Psoas muscle (tissue), 8 donors: ENCODE measurements around the gene A4GALT. TPM values are rescaled to one million over a fixed set of nuclear protein-coding genes. Genes with fewer than 3 reads are reported as not detected.

Experiments
- ATAC-seq, 4 donors: fragments of 200-7000 bp; cut with Tn5 transposase; one replicate each; pipeline ENCODE4 v1.9.1; 2020; ENCODE audit warnings: moderate library complexity in 3 of 4, mild to moderate bottlenecking in 2 of 4
- DNase-seq, 2 donors: peaks; one replicate each; pipeline ENCODE4 v3.0.0-alpha.2; 2020
- H3K27ac ChIP-seq: fragments of 200-600 bp; one replicate; pipeline ENCODE4 v1.8.0; 2022
- H3K27me3 ChIP-seq, 3 donors: fragments of 200-600 bp in 1 of 3; one replicate each; pipeline versions ENCODE4 v1.6.1 to v1.8.0; 2013 to 2022; ENCODE audit warnings: low read length in 2 of 3, mild to moderate bottlenecking in 2 of 3, moderate library complexity in 1 of 3; ENCODE audit not compliant: insufficient read depth in 3 of 3
- H3K36me3 ChIP-seq, 2 donors: fragments of 200-600 bp in 1 of 2; one replicate each; pipeline versions ENCODE4 v1.6.1 to v1.8.0; 2013 to 2022; ENCODE audit warnings: low read depth in 1 of 2, mild to moderate bottlenecking in 1 of 2, moderate library complexity in 1 of 2; ENCODE audit not compliant: insufficient read depth in 1 of 2
- H3K4me1 ChIP-seq: fragments of 200-600 bp; one replicate; pipeline ENCODE4 v1.8.0; 2022
- H3K4me3 ChIP-seq: fragments of 200-600 bp; one replicate; pipeline ENCODE4 v1.8.0; 2022; ENCODE audit warnings: mild to moderate bottlenecking
- H3K9me3 ChIP-seq: fragments of 200-600 bp; one replicate; pipeline ENCODE4 v1.8.0; 2022
- WGBS, 3 donors: extraction: QIAGEN DNeasy Blood & Tissue Kit; methylation state at CpG; one replicate each; pipeline versions ENCODE4 v1.1.6 to v1.1.7; 2013; 5-methylcytosine and 5-hydroxymethylcytosine counted together
- intact Hi-C, 2 donors: fragments of 100-400 bp; cut with DNase I; formaldehyde crosslinking; loops; one replicate each; pipeline versions ENCODE4 v1.11.0 to v1.14.2; 2022
- polyA plus RNA-seq, 3 donors: library from polyadenylated mRNA; stranded (reverse); fragments of 200-250 nt; gene quantifications; one replicate each; pipeline ENCODE4 v1.2.3, GENCODE V29; 2013
- total RNA-seq, 4 donors: library from RNA; stranded (reverse); fragmentation: NEBNext Ultra II Directional in 2 of 4; extraction: Animal tissue kit (Norgen Biotek cat#: 25700) in 2 of 4; gene quantifications; one replicate each; pipeline versions ENCODE4 v1.2.1 to v1.2.4, GENCODE V29; 2021 to 2023
- TF ChIP-seq, protein P1 (sequence below): fragments of 200-600 bp; IDR thresholded peaks from one replicate; pipeline ENCODE4 v1.8.0; 2022; ENCODE audit warnings: antibody characterized with exemption
- donor health status: healthy with polysubstance abuse.
- donor health status: DM: no; HTN: no; CAD: no; lungs with moderate emphysema.
- donor health status: Bipolar disorder and iron deficiency.
- donor health status: healthy.
- donor health status: DM: yes; HTN: yes; CAD: no.
- donor health status: DM: no; HTN: no; CAD: no.
- donor health status: DM: no; HTN: no; CAD: no.
- donor health status: DM: yes; HTN: yes; CAD: no.

The A4GALT gene
- total and polyA plus RNA-seq, 7 donors, result 6.5 to 28.8 (median 15.2) TPM

DNA sequence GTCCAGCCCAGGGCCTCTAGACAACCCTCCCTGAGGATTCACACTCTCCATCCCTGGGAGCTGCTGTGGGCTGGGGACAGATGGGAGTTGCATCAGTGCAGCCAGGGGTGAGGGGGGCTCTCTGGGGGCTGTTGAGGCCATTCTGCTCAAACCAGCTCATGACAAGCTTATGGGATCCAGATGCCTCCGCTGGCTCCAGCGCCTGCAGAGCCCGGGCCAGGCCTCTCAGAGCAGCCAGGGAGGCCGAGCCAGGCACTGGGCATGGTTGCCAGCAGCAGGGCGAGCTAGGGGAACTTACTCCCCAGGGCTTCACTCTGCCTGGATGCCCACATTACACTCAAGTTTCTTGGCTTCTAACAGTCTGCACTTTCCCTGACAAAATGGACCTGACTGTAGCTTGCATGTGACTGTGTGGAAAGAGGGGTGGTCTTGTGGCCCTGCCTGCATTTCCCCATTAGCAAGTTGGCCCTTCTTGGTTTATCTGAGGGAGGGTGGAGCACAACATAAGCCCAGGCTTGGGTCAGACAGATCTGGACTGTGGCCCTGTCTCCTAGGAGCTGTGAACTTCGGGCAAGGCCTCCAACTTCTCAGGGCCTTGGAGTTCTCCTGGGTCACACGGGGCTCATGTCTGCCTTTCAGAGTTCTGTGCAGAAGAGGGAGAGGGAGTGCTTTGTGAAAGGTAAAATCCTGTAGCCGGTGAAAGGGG lies 36.9 kb downstream of the A4GALT start:
- DNase-seq (peak; percentile 76 to 86), ATAC-seq (peak in 2 of 4 donors; percentile 5 to 23)
- 11 to 35% (median 21%) methylated on average over 8 of the region's 8 CpGs for WGBS, 3 donors
- H3K27me3 ChIP-seq, result no peaks in the 10 kb centered on the region
- TF ChIP-seq, protein P1, sequence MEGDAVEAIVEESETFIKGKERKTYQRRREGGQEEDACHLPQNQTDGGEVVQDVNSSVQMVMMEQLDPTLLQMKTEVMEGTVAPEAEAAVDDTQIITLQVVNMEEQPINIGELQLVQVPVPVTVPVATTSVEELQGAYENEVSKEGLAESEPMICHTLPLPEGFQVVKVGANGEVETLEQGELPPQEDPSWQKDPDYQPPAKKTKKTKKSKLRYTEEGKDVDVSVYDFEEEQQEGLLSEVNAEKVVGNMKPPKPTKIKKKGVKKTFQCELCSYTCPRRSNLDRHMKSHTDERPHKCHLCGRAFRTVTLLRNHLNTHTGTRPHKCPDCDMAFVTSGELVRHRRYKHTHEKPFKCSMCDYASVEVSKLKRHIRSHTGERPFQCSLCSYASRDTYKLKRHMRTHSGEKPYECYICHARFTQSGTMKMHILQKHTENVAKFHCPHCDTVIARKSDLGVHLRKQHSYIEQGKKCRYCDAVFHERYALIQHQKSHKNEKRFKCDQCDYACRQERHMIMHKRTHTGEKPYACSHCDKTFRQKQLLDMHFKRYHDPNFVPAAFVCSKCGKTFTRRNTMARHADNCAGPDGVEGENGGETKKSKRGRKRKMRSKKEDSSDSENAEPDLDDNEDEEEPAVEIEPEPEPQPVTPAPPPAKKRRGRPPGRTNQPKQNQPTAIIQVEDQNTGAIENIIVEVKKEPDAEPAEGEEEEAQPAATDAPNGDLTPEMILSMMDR, result no peak
- no peaks in the 10 kb centered on the region for H3K9me3 ChIP-seq
- intact Hi-C loops, result no loop called here
- H3K27ac ChIP-seq, result peak overlapping the region; percentile 90
- no peaks in the 10 kb centered on the region for H3K36me3 ChIP-seq
- H3K4me3 ChIP-seq, result no peak overlapping the region
- H3K4me1 ChIP-seq, result peaks cover 65% of the 10 kb centered on the region

DNA sequence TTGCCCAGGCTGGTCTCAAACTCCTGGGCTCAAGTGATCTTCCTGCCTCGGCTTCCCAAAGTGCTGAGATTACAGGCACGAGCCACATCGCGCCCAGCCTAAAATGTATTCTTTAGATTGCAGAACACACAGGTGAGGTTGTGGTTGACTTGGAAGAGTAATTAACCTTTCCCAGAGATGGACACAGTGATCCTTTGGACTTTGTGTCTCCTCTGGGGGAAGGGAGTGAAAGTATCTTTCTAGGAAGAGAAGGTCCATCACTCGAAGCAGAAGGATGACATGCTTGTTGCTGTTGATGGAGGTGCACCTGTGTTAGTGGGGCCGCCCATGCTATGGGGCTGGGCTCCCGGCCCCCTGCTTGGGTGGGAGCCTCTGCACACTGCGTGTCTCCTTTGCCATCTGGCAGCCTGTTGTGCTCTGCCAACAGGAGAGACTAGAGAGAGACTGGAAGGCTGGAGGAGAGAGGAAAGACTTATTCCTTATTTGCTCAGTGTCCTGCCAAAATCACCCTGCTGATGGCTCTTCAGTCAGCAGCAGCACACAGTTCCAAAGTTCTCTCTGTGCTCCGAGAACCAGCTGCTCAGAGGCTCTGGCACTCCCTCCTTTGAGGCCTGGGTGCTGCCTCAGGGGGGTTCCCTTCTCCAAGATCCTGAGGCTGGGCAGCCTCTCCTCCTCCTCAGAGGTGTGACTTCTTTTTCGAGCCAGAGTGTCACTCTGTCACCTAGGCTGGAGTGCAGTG lies 38.4 kb downstream of the A4GALT start:
- H3K27ac ChIP-seq, result no peak overlapping the region
- no peaks in the 10 kb centered on the region for H3K9me3 ChIP-seq
- ATAC-seq, result no peak
- no peaks in the 10 kb centered on the region for H3K36me3 ChIP-seq
- H3K4me1 ChIP-seq, result peaks cover 55% of the 10 kb centered on the region
- no peak for DNase-seq
- WGBS, 3 donors, result 44 to 77% (median 64%) methylated on average over 10 of the region's 10 CpGs
- no peaks in the 10 kb centered on the region for H3K27me3 ChIP-seq
- TF ChIP-seq, protein P1, result no peak
- no peak overlapping the region for H3K4me3 ChIP-seq
- intact Hi-C loops, result no loop called here

DNA sequence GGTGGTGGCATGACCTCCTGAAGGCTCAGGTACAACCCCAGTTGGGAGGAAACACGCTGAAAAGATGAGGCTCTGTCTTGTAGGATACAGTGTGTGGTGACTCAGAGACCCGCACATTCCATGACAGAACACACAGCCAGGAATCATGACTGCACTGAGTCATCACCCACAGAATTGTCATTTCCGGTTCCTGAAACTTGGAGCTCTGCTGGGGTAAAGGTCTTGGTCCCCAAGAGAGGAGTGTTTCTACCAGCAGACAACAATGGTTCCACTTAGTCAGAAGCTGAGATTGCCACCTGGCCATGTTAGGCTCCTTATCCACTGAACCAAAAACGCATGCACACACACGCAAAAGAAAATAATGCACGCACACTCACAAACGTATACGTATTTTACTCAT lies 40.0 kb downstream of the A4GALT start:
- Histone ChIP-seq H3K4me1 (peaks cover 44% of the 10 kb centered on the region), H3K27me3 (no peaks in the 10 kb centered on the region), H3K36me3 (no peaks in the 10 kb centered on the region), H3K27ac (peak overlapping the region; percentile 13), H3K4me3 (no peak overlapping the region), H3K9me3 (no peaks in the 10 kb centered on the region)
- ATAC-seq (peak; percentile 53 to 83 (median 60)), DNase-seq (peak in 1 of 2 donors; percentile 50)
- intact Hi-C loops, result no loop called here
- 71 to 80% (median 79%) methylated on average over 8 of the region's 8 CpGs for WGBS, 3 donors
- TF ChIP-seq, protein P1, result no peak

DNA sequence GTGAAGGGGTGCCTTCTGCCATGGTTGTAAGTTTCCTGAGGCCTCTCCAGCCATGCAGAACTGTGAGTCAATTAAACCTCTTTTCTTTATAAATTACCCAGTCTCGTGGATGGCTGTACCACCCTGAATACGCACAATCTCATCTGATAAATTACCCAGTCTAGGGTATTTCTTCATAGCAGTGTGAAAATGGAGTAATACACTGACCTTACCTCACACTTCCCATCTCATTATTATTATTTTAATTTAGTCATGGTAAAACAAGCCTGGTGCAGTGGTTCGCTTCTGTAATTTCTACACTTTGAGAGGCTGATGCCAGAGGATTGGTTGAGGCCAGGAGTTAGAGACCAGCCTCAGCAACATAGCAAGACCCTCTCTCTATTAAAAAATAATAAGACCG lies 41.0 kb downstream of the A4GALT start:
- Histone ChIP-seq H3K4me3 (no peak overlapping the region), H3K27ac (no peak overlapping the region), H3K36me3 (no peaks in the 10 kb centered on the region), H3K9me3 (no peaks in the 10 kb centered on the region), H3K27me3 (no peaks in the 10 kb centered on the region), H3K4me1 (peaks cover 42% of the 10 kb centered on the region)
- WGBS, 3 donors, result 85 to 96% (median 95%) methylated on average over 4 of the region's 4 CpGs
- intact Hi-C loops, result no loop called here
- ATAC-seq (no peak), DNase-seq (no peak)
- TF ChIP-seq, protein P1, result no peak
